ENCODE results near the gene CUEDC1.
A peak's percentile ranks its signal among the peaks of the same experiment; 100 is the strongest.

Gene CUEDC1

GRCh38 chr17:57874434-57875289, 80.5 kb downstream of the CUEDC1 start:
- TF ChIP-seq CTCF (IDR thresholded peaks at IDR 0.05) = no peak
- Mint-ChIP-seq H3K27ac (peak overlapping the region; percentile 51), H3K9me3 (no peaks in the 10 kb centered on the region), H3K27me3 (ENCODE audit: low read depth, poor library complexity) (peaks cover 3% of the 10 kb centered on the region), H3K4me3 (peak overlapping the region; percentile 47), H3K4me1 (peaks cover 91% of the 10 kb centered on the region), H3K36me3 (ENCODE audit: low read depth) (peaks cover 5% of the 10 kb centered on the region)
- peak; percentile 77 for DNase-seq

DNA sequence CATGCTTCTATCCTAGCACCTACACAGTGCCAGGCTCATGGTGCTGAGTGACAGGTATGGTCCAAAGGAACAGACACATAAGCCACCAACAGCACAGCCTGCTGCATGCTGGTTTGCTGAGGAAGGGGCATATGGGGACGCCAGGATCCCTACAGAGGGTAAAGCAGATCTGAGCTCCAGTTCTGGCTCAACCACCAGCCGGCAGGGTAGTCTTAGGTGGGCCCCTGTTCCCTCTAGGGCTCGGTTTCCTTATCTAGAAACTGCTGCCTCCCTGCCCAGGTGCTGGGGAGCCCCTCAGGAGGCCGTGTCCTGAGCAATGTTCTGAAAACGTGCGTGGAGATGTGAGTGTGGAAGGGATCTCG, 81.2 kb downstream of the CUEDC1 start:
- TF ChIP-seq CTCF (IDR thresholded peaks at IDR 0.05) = no peak
- no peaks in the 10 kb centered on the region for H3K9me3 Mint-ChIP-seq
- peak overlapping the region; percentile 47 for H3K4me3 Mint-ChIP-seq
- H3K4me1 Mint-ChIP-seq = peaks cover 91% of the 10 kb centered on the region
- H3K27me3 Mint-ChIP-seq (ENCODE audit: low read depth, poor library complexity) = peaks cover 3% of the 10 kb centered on the region
- no peak for DNase-seq
- no peaks in the 10 kb centered on the region for H3K36me3 Mint-ChIP-seq (ENCODE audit: low read depth)
- no peak overlapping the region for H3K27ac Mint-ChIP-seq

GRCh38 chr17:57873261-57874057, 81.8 kb downstream of the CUEDC1 start:
- H3K27ac Mint-ChIP-seq = no peak overlapping the region
- H3K4me3 Mint-ChIP-seq = peak overlapping the region; percentile 23
- no peaks in the 10 kb centered on the region for H3K9me3 Mint-ChIP-seq
- no peak for DNase-seq
- peaks cover 92% of the 10 kb centered on the region for H3K4me1 Mint-ChIP-seq
- H3K36me3 Mint-ChIP-seq (ENCODE audit: low read depth) = no peaks in the 10 kb centered on the region
- peaks cover 3% of the 10 kb centered on the region for H3K27me3 Mint-ChIP-seq (ENCODE audit: low read depth, poor library complexity)
- no peak for TF ChIP-seq CTCF (IDR thresholded peaks at IDR 0.05)

DNA sequence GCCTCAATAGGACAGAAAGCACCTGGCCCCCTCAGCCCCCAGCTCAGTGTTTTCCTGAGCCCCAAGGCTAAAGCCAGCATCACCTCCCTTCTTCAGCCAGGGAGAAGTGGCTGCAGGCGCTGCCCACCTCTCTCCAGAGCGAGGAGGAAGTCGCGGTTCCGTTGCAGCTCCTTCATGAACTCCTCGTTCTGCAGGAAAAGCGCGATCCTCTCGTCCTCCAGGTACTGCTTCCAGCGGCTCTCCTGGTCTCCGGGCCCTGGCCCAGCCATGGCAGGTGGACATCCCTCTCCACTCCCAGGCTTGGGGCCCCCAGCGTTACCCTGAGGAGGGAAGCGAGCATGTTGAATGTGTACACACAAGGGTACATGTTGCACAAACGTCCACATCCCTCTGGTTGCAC, 82.7 kb downstream of the CUEDC1 start:
- no peak for DNase-seq
- Mint-ChIP-seq H3K27ac (no peak overlapping the region), H3K4me3 (no peak overlapping the region), H3K27me3 (ENCODE audit: low read depth, poor library complexity) (peaks cover 5% of the 10 kb centered on the region), H3K36me3 (ENCODE audit: low read depth) (no peaks in the 10 kb centered on the region), H3K9me3 (no peaks in the 10 kb centered on the region), H3K4me1 (peaks cover 92% of the 10 kb centered on the region)
- TF ChIP-seq CTCF (IDR thresholded peaks at IDR 0.05) = no peak

GRCh38 chr17:57871863-57872262, 83.3 kb downstream of the CUEDC1 start:
- no peaks in the 10 kb centered on the region for H3K9me3 Mint-ChIP-seq
- no peak for TF ChIP-seq CTCF (IDR thresholded peaks at IDR 0.05)
- peak overlapping the region; percentile 43 for H3K4me3 Mint-ChIP-seq
- DNase-seq = no peak
- H3K27me3 Mint-ChIP-seq (ENCODE audit: low read depth, poor library complexity) = peaks cover 7% of the 10 kb centered on the region
- H3K4me1 Mint-ChIP-seq = peaks cover 94% of the 10 kb centered on the region
- H3K36me3 Mint-ChIP-seq (ENCODE audit: low read depth) = no peaks in the 10 kb centered on the region
- H3K27ac Mint-ChIP-seq = no peak overlapping the region
